Mucosa of rectum (tissue), 2 donors: ENCODE data around the gene ANLN.
A peak's percentile ranks its signal among the peaks of the same experiment; 100 is the strongest.

Experiments used
- H3K27ac ChIP-seq, 2 donors: one replicate each; pipeline ENCODE4 v1.7.0; 2013; ENCODE audit warnings: inconsistent platforms in 2 of 2, low read depth in 2 of 2, low read length in 2 of 2
- H3K27me3 ChIP-seq, 2 donors: one replicate each; pipeline ENCODE4 v1.7.0; 2013; ENCODE audit warnings: low read length in 2 of 2; ENCODE audit not compliant: control insufficient read depth in 2 of 2, insufficient read depth in 2 of 2
- H3K36me3 ChIP-seq, 2 donors: one replicate each; pipeline ENCODE4 v1.7.0; 2013; ENCODE audit warnings: low read length in 2 of 2; ENCODE audit not compliant: control insufficient read depth in 2 of 2, insufficient read depth in 2 of 2
- H3K4me1 ChIP-seq, 2 donors: one replicate each; pipeline ENCODE4 v1.7.0; 2013; ENCODE audit warnings: low read length in 2 of 2, mild to moderate bottlenecking in 1 of 2; ENCODE audit not compliant: control insufficient read depth in 2 of 2, insufficient read depth in 2 of 2
- H3K4me3 ChIP-seq, 2 donors: one replicate each; pipeline ENCODE4 v1.7.0; 2013; ENCODE audit warnings: low read length in 2 of 2
- H3K9ac ChIP-seq, 2 donors: one replicate each; pipeline ENCODE4 v1.7.0; 2013; ENCODE audit warnings: low read length in 2 of 2, low read depth in 1 of 2, mild to moderate bottlenecking in 1 of 2
- H3K9me3 ChIP-seq, 2 donors: one replicate each; pipeline ENCODE4 v1.7.0; 2013; ENCODE audit warnings: low read length in 2 of 2; ENCODE audit not compliant: control insufficient read depth in 2 of 2
- donor health status: healthy.
- donor health status: Normal muscosa, but diverticular disease.

ANLN gene, protein sequence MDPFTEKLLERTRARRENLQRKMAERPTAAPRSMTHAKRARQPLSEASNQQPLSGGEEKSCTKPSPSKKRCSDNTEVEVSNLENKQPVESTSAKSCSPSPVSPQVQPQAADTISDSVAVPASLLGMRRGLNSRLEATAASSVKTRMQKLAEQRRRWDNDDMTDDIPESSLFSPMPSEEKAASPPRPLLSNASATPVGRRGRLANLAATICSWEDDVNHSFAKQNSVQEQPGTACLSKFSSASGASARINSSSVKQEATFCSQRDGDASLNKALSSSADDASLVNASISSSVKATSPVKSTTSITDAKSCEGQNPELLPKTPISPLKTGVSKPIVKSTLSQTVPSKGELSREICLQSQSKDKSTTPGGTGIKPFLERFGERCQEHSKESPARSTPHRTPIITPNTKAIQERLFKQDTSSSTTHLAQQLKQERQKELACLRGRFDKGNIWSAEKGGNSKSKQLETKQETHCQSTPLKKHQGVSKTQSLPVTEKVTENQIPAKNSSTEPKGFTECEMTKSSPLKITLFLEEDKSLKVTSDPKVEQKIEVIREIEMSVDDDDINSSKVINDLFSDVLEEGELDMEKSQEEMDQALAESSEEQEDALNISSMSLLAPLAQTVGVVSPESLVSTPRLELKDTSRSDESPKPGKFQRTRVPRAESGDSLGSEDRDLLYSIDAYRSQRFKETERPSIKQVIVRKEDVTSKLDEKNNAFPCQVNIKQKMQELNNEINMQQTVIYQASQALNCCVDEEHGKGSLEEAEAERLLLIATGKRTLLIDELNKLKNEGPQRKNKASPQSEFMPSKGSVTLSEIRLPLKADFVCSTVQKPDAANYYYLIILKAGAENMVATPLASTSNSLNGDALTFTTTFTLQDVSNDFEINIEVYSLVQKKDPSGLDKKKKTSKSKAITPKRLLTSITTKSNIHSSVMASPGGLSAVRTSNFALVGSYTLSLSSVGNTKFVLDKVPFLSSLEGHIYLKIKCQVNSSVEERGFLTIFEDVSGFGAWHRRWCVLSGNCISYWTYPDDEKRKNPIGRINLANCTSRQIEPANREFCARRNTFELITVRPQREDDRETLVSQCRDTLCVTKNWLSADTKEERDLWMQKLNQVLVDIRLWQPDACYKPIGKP

DNA sequence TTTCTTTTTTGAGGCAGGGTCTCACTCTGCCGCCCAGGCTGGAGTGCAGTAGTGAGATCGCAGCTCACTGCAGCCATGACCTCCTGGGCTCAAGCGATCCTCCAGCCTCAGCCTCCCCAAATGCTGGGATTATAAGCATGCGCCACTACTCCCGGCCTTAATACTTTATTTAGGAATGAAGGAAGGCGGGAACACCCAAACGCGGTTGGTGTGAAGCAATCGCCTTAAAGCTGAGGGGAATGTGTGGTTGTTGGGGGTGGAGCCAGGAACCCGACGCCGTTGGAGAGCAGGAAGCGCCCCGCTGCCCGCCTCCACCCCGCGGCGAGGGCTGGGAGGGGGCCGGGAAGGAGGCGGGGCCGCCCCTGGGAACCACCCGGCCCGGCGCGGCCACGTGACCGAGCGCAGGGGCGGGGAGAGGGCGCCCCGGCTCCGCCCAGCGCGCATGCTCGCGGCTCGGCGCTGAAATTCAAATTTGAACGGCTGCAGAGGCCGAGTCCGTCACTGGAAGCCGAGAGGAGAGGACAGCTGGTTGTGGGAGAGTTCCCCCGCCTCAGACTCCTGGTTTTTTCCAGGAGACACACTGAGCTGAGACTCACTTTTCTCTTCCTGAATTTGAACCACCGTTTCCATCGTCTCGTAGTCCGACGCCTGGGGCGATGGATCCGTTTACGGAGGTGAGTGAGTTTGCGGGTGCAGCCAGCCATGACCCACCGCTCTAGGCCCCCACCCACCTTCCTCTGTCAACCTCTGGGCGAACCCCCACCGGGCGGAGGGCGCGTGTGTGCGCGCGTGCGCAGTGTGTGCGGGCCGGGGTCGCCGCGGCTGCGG is at the start of gene ANLN:
Gene ANLN, plus strand, starts transcription at position 492 of the 828 bp plus-strand sequence. Its CDS starts 165 bp downstream, at position 657.
- Histone ChIP-seq H3K9ac (peak within 1 kb of the TSS; percentile 63 to 64), H3K27me3 (no peaks in the 10 kb centered on the region), H3K36me3 (no peaks in the 10 kb centered on the region), H3K27ac (peak within 1 kb of the TSS; percentile 82 to 83), H3K9me3 (no peaks in the 10 kb centered on the region), H3K4me1 (peaks cover 2 to 6% of the 10 kb centered on the region in 2 donors), H3K4me3 (peak within 1 kb of the TSS; percentile 93 to 95)

DNA sequence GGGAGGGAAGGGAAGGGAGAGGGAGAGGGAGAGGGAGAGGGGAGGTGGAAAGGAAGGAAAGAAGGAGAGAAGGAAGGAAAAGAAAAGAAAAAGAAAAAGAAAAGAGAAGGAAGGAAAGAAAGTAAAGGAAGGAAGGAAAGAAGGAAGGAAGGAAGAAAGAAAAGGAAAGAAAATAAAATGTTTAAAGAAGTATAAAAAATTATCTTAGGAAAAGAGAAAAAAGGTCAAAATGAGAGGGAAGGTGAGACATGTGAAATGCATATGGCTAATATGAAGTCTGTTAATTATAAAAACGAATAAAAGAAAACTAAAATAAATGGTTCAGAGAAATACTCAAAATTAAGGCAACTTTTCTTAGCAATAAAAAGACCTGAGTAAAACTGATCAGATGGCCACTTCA is 46.1 kb upstream of the ANLN start:
- Histone ChIP-seq H3K9me3 (no peaks in the 10 kb centered on the region), H3K4me3 (no peak overlapping the region), H3K4me1 (no peaks in the 10 kb centered on the region), H3K27ac (no peak overlapping the region), H3K36me3 (no peaks in the 10 kb centered on the region), H3K9ac (no peak overlapping the region), H3K27me3 (no peaks in the 10 kb centered on the region)

- no peaks in the 10 kb centered on the region for H3K4me1 ChIP-seq
- no peaks in the 10 kb centered on the region for H3K36me3 ChIP-seq
- no peaks in the 10 kb centered on the region for H3K27me3 ChIP-seq
- no peak overlapping the region for H3K4me3 ChIP-seq
- no peak overlapping the region for H3K9ac ChIP-seq
- no peak overlapping the region for H3K27ac ChIP-seq
- H3K9me3 ChIP-seq: no peaks in the 10 kb centered on the region
These were observed 45.0 kb upstream of the ANLN start for GRCh38 chr7:36344622-36345021.

GRCh38 chr7:36346260-36346831 is 43.3 kb upstream of the ANLN start:
- Histone ChIP-seq H3K9me3 (no peaks in the 10 kb centered on the region), H3K36me3 (no peaks in the 10 kb centered on the region), H3K4me3 (no peak overlapping the region), H3K4me1 (no peaks in the 10 kb centered on the region), H3K27ac (no peak overlapping the region), H3K27me3 (no peaks in the 10 kb centered on the region), H3K9ac (no peak overlapping the region)

- H3K9ac ChIP-seq: no peak overlapping the region
- H3K36me3 ChIP-seq: no peaks in the 10 kb centered on the region
- no peak overlapping the region for H3K27ac ChIP-seq
- no peaks in the 10 kb centered on the region for H3K4me1 ChIP-seq
- H3K4me3 ChIP-seq: no peak overlapping the region
- H3K27me3 ChIP-seq: no peaks in the 10 kb centered on the region
- no peaks in the 10 kb centered on the region for H3K9me3 ChIP-seq
These were observed 41.4 kb upstream of the ANLN start for GRCh38 chr7:36348256-36348655.

DNA sequence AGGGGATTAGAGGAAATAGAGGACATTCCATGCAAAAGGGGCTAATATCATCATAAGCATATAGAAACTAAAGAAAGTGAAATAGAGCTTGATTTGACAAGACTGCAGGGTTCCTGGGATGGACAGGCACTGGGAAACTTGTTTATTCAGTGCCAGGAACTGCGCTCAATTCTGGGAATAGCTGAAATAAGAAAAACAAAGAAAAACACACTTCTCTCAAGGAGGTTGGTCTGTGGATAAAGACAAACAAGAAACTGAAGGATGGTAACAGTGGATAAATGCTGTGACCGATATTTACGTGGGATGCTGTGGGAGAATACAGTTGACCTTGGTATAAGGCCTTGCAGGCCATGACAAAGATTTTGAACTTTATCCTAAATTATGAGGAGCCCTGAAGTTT is 40.9 kb upstream of the ANLN start:
- no peak overlapping the region for H3K9ac ChIP-seq

GRCh38 chr7:36349626-36350025 is 40.0 kb upstream of the ANLN start:
- Histone ChIP-seq H3K4me1 (no peaks in the 10 kb centered on the region), H3K27me3 (no peaks in the 10 kb centered on the region), H3K9me3 (no peaks in the 10 kb centered on the region), H3K4me3 (no peak overlapping the region), H3K9ac (no peak overlapping the region), H3K27ac (no peak overlapping the region), H3K36me3 (no peaks in the 10 kb centered on the region)

More for the DNA sequence above, 40.9 kb upstream of the ANLN start:
- Histone ChIP-seq H3K27me3 (no peaks in the 10 kb centered on the region), H3K4me3 (no peak overlapping the region), H3K4me1 (no peaks in the 10 kb centered on the region), H3K27ac (no peak overlapping the region), H3K9me3 (no peaks in the 10 kb centered on the region), H3K36me3 (no peaks in the 10 kb centered on the region)

DNA sequence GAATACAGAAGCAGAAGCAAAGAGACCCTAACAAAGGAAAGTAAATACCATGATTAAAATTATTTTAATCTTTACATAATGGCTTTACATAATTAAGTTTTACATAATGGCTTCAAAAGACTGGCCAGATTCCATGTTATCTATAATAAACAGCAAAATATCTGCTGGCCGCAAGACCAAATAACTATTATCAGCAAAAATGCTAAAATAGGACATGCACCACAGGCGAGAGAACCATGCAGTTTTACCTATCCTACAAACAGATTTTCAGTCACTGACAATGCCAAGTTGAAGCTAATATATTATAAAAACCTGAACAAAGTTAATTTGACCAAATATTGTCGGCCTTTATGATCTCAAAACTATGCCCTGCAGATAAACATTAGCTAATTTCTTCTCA is 34.2 kb upstream of the ANLN start:
- Histone ChIP-seq H3K4me1 (no peaks in the 10 kb centered on the region), H3K27ac (no peak overlapping the region), H3K9me3 (no peaks in the 10 kb centered on the region), H3K4me3 (no peak overlapping the region), H3K9ac (no peak overlapping the region), H3K36me3 (no peaks in the 10 kb centered on the region), H3K27me3 (no peaks in the 10 kb centered on the region)

DNA sequence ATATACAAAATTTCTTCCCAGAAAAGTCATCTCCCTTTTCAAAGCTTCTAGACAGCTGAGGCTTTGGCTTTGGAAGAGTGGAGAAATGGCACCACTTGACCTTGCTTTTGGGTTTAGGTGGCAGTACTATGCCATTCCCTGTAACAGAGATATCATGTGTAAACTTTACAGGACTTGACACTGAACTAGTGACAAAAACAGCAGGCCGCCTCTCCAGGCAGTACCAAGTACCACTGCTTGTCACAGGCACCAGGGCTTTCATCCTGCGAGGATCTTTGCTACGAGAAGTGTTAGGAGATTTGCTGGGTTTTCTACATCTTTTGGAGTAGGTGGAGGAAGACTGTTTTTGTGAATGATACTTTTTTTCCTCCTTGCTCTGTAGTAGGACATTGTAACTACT is 32.6 kb upstream of the ANLN start:
- H3K4me3 ChIP-seq: no peak overlapping the region
- no peaks in the 10 kb centered on the region for H3K4me1 ChIP-seq
- H3K9me3 ChIP-seq: no peaks in the 10 kb centered on the region

More for the DNA sequence above, 32.6 kb upstream of the ANLN start:
- Histone ChIP-seq H3K36me3 (no peaks in the 10 kb centered on the region), H3K9ac (no peak overlapping the region), H3K27me3 (no peaks in the 10 kb centered on the region), H3K27ac (no peak overlapping the region)
